Keratinocyte (primary cell): Measurements from ENCODE around the gene KCNK7. TPM values are rescaled to one million over a fixed set of nuclear protein-coding genes. Genes with fewer than 3 reads are reported as not detected.

ENCODE experiments used
- DNase-seq: peaks from one replicate; pipeline ENCODE4 v3.0.0-alpha.2; 2011; ENCODE audit warnings: low read depth, missing footprints, low spot score
- FAIRE-seq: peaks from 2 replicates; lab custom pipeline; 2011; peaks lifted over from hg19 to GRCh38; lab: Jason Lieb, UNC
- H2AFZ ChIP-seq: 2 replicates; pipeline ENCODE4 v1.6.0; 2012; ENCODE audit warnings: low read length, control low read depth, inconsistent platforms; ENCODE audit not compliant: control insufficient read depth
- H3K27ac ChIP-seq: 2 replicates; pipeline ENCODE4 v1.5.1; 2011; ENCODE audit warnings: low read length; ENCODE audit not compliant: control insufficient read depth, insufficient read depth
- H3K27me3 ChIP-seq: 3 replicates; pipeline ENCODE4 v1.6.0; 2011; ENCODE audit warnings: low read length; ENCODE audit not compliant: control insufficient read depth, insufficient read depth; ENCODE audit errors: extremely low read depth
- H3K36me3 ChIP-seq, 2 experiments: 2 replicates in 1 of 2; 3 replicates in 1 of 2; pipeline ENCODE4 v1.5.1; 2011; ENCODE audit warnings: low read length in 2 of 2, mild to moderate bottlenecking in 1 of 2; ENCODE audit not compliant: control insufficient read depth in 2 of 2, insufficient read depth in 2 of 2; ENCODE audit errors: extremely low read depth in 1 of 2
- H3K4me1 ChIP-seq: 3 replicates; pipeline ENCODE4 v1.5.1; 2011; ENCODE audit warnings: low read length; ENCODE audit not compliant: control insufficient read depth, insufficient read depth; ENCODE audit errors: extremely low read depth
- H3K4me2 ChIP-seq: 3 replicates; pipeline ENCODE4 v1.6.0; 2011; ENCODE audit warnings: low read depth, low read length; ENCODE audit not compliant: control insufficient read depth, insufficient read depth; ENCODE audit errors: extremely low read depth
- H3K4me3 ChIP-seq, 3 experiments: fragments of 200-600 bp in 1 of 3; sonication (generic) in 1 of 3; 2 replicates in 2 of 3; 3 replicates in 1 of 3; pipeline ENCODE4 v1.5.1; 2011 to 2016; ENCODE audit warnings: low read length in 3 of 3, mild to moderate bottlenecking in 3 of 3, control low read depth in 2 of 3, inconsistent platforms in 1 of 3, low read depth in 1 of 3, mixed read lengths in 1 of 3, mixed run types in 1 of 3, moderate library complexity in 1 of 3; ENCODE audit not compliant: control insufficient read depth in 2 of 3, insufficient read depth in 2 of 3; ENCODE audit errors: extremely low read depth in 1 of 3
- H3K79me2 ChIP-seq: 2 replicates; pipeline ENCODE4 v1.6.0; 2012; ENCODE audit warnings: low read length; ENCODE audit not compliant: control insufficient read depth, insufficient read depth
- H3K9ac ChIP-seq: 3 replicates; pipeline ENCODE4 v1.6.0; 2011; ENCODE audit warnings: low read length; ENCODE audit not compliant: control insufficient read depth, insufficient read depth; ENCODE audit errors: extremely low read depth
- H3K9me1 ChIP-seq: 3 replicates; pipeline ENCODE4 v1.6.0; 2011; ENCODE audit warnings: low read length; ENCODE audit not compliant: control insufficient read depth, insufficient read depth; ENCODE audit errors: extremely low read depth
- H3K9me3 ChIP-seq: 2 replicates; pipeline ENCODE4 v1.5.1; 2012; ENCODE audit warnings: low read depth, low read length; ENCODE audit not compliant: control insufficient read depth
- H4K20me1 ChIP-seq: 3 replicates; pipeline ENCODE4 v1.6.0; 2011; ENCODE audit warnings: low read length; ENCODE audit not compliant: control insufficient read depth, insufficient read depth; ENCODE audit errors: extremely low read depth
- EZH2 ChIP-seq: IDR thresholded peaks from one replicate; pipeline ENCODE4 v1.6.1; 2012; ENCODE audit warnings: inconsistent platforms, mild to moderate bottlenecking, low read length, moderate library complexity
- dilution Hi-C: fragments of 300-500 bp; cut with MboI; formaldehyde crosslinking; loops from one replicate; pipeline ENCODE4 v1.7.0; 2020; ENCODE audit warnings: low sequenced_read_pairs; ENCODE audit not compliant: extremely low pct_ligation_motif_present
- polyA plus RNA-seq, 5 experiments: library from polyadenylated mRNA; depleted of rRNA in 3 of 5; stranded (reverse) in 3 of 5; stranded (forward) in 1 of 5; unstranded in 1 of 5; fragments of >200 nt; gene quantifications; 1 replicate in 1 of 5; 2 replicates in 3 of 5; 3 replicates in 1 of 5; pipeline versions ENCODE4 v1.2.1 to v1.2.3, GENCODE V29; 2011 to 2012; ENCODE audit warnings: missing spikeins in 2 of 5, low read depth in 1 of 5, low replicate concordance in 1 of 5
- TF ChIP-seq, protein P1 (sequence below), 3 experiments: IDR thresholded peaks in 1 of 3; conservative IDR thresholded peaks in 1 of 3; optimal IDR thresholded peaks in 1 of 3; 2 replicates in 2 of 3; 3 replicates in 1 of 3; pipeline versions ENCODE3 to v1.5.1; 2011; ENCODE audit warnings: low read length in 3 of 3, mild to moderate bottlenecking in 3 of 3, moderate library complexity in 2 of 3, control low read depth in 1 of 3, inconsistent platforms in 1 of 3; ENCODE audit not compliant: insufficient read depth in 2 of 3; ENCODE audit errors: extremely low read depth in 1 of 3

The KCNK7 gene
- polyA plus RNA-seq, 1 donor (not counting 4 experiments of a cell fraction or from before 2014, with no cell fraction given) = 0.46 TPM

DNA sequence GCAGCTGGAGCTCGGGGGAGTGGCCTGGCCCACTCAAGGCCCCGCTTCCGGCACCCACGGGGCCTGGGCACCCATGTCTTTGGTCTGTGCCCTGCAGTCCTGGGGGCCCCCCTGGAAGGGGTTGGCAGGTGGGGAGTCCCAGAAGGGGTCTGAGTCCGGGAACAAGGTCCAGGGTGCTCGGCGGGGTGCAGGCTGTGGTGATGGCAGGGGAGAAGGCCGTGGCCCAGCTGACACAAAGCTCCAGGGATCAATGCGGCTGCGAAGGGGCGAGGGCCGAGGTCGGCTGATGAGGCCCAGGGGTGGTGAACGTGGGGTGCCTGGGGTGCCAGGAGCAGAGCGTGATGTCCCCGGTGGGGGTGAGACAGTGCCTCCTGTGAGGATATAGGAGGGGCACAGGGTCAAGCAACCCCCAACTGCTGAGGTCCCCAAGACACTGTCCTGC is 2.7 kb upstream of the KCNK7 start:
- no peak for TF ChIP-seq EZH2
- TF ChIP-seq, protein P1, sequence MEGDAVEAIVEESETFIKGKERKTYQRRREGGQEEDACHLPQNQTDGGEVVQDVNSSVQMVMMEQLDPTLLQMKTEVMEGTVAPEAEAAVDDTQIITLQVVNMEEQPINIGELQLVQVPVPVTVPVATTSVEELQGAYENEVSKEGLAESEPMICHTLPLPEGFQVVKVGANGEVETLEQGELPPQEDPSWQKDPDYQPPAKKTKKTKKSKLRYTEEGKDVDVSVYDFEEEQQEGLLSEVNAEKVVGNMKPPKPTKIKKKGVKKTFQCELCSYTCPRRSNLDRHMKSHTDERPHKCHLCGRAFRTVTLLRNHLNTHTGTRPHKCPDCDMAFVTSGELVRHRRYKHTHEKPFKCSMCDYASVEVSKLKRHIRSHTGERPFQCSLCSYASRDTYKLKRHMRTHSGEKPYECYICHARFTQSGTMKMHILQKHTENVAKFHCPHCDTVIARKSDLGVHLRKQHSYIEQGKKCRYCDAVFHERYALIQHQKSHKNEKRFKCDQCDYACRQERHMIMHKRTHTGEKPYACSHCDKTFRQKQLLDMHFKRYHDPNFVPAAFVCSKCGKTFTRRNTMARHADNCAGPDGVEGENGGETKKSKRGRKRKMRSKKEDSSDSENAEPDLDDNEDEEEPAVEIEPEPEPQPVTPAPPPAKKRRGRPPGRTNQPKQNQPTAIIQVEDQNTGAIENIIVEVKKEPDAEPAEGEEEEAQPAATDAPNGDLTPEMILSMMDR (optimal IDR thresholded peaks at IDR 0.05 in 1 of 3, IDR thresholded peaks at IDR 0.05 in 1 of 3, conservative IDR thresholded peaks at IDR 0.05 in 1 of 3; ENCODE audit: extremely low read depth in 1 of 3, insufficient read depth in 2 of 3, low read length in 3 of 3) = no peak
- Histone ChIP-seq H3K4me2 (no peak overlapping the region), H3K4me3 (no peak overlapping the region), H3K36me3 (peaks cover 3 to 10% of the 10 kb centered on the region in 2 experiments), H3K27me3 (no peaks in the 10 kb centered on the region), H3K9me1 (no peaks in the 10 kb centered on the region), H3K4me1 (peaks cover 13% of the 10 kb centered on the region), H3K27ac (no peak overlapping the region), H3K9me3 (no peaks in the 10 kb centered on the region), H3K79me2 (no peaks in the 10 kb centered on the region), H4K20me1 (no peaks in the 10 kb centered on the region), H3K9ac (no peak overlapping the region), H2AFZ (no peak overlapping the region)
- FAIRE-seq = no peak
- no peak for DNase-seq
- dilution Hi-C loops = no loop called here

DNA sequence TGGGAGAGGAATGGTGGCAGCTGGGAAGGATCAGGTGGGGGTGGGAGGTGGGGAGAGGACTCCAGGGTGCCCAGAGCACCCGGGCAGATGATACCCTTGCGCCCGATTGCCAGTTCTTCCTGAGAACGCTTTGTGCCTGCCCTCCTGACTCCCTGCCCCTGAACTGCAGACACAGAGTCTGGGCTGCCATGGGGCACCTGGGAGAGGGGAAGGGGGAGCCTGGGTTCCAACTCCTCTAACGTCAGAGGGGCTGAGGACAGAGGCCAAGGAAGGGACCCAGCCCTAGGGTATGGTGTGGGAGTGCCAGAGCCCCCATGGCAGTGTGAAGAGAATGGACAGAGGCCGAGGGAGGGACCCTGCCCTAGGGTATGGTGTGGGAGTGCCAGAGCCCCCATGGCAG is 920 bp upstream of the KCNK7 start:
- H3K36me3 ChIP-seq = peaks cover 3 to 9% of the 10 kb centered on the region in 2 experiments
- no peaks in the 10 kb centered on the region for H3K79me2 ChIP-seq
- H2AFZ ChIP-seq = no peak overlapping the region
- TF ChIP-seq, protein P1 (optimal IDR thresholded peaks at IDR 0.05 in 1 of 3, IDR thresholded peaks at IDR 0.05 in 1 of 3, conservative IDR thresholded peaks at IDR 0.05 in 1 of 3; ENCODE audit: extremely low read depth in 1 of 3, insufficient read depth in 2 of 3, low read length in 3 of 3) = no peak
- TF ChIP-seq EZH2 = no peak
- DNase-seq (no peak), FAIRE-seq (no peak)
- dilution Hi-C loops = no loop called here
- H3K4me3 ChIP-seq = no peak overlapping the region
- no peaks in the 10 kb centered on the region for H3K27me3 ChIP-seq
- peaks cover 27% of the 10 kb centered on the region for H3K4me1 ChIP-seq
- H3K9ac ChIP-seq = no peak overlapping the region
- no peaks in the 10 kb centered on the region for H3K9me3 ChIP-seq
- H3K4me2 ChIP-seq = no peak overlapping the region
- H3K27ac ChIP-seq = no peak overlapping the region
- H3K9me1 ChIP-seq = no peaks in the 10 kb centered on the region
- no peaks in the 10 kb centered on the region for H4K20me1 ChIP-seq
